CD4-positive, alpha-beta T cell treated with Interleukin-4 for 4 hours (primary cell): ENCODE data around the gene LPCAT1.

Experiments used
- DNase-seq: peaks from one replicate; pipeline ENCODE4 v3.0.0-alpha.2; 2020

LPCAT1 gene

DNA sequence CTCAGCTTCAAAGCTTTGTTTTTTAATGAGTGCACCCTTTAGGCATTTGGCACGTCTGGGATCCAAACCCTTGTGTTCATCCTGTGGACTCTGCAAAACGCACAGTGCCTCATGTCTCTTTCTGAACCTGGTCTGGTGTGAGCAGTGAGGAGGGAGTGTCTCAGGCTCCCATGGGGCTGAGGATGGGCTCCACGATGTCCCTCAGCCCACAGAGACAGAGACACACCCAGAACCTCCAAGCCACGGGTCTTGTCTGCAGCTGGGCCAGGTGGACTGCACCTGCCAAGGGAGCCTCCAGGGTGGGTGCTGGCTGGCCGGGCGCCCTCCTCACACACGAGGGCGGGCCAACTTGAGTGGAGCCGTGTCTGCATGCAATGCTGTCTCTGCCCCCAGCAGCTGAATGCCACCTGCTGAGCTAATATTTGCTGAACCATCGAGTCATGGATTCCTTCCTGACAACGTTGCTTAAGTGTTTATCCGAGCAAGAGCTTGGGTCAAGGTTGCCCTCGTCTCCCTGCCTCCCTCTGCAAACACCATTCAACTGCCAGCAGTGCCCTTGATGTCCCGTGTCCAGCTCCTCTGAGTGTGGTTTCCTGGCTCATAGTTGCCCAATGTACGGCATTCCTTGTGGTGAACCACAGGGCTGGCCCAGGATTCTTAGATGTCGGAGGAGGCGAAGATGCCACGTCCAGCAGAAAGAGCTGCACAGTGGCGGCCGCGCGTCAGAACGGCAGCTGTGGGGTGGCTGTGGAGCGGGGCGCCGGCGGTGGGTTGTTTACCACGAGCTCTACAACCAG lies 31.4 kb upstream of the LPCAT1 start:
- DNase-seq: no peak

- no peak for DNase-seq
Measured at GRCh38 chr5:1554410-1554967, 30.7 kb upstream of the LPCAT1 start.

DNA sequence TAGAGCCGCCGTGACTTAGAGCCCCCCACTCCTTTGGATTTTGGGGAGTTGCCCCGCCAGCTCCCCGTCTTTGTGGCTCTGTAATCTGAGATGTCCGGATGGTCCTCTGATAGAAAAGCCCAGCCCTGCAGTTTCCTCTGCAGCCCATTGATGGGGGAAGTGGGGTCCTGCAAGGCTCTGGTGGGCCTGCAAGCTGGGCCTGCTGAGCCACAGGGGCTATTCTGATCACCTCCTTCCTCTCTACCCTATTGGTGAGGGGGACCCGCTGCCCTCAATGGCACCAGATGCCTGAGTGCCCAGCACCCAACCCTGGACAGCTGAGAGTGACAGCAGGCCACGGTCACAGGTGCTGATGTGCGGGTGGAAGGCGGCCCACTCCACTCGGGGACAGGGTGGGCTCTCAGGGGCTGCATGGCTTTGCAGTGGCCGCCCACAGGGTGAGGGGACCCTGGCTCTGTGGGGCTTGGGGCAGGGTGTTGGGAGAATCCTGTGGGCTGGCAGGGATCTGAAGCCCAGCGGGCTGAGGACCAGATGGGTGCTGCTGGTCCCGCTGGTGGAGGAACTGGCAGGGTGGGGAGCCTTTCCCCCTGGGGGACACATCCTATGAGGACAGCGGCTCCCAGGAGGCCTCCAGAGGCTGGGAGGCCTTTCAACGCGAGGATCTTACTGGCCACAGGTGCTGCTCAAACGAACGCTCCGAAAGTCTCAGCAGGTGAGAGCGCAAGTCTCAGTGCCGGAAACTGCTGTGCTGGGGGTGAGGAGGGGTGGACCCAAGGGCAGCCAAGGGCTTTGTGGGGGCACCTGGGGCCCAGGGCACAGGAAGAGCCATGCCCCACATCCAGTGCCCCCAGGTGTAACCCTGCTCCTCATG lies 30.0 kb upstream of the LPCAT1 start:
- DNase-seq: no peak

- DNase-seq: no peak
Measured at GRCh38 chr5:1552521-1553255, 28.9 kb upstream of the LPCAT1 start.

DNA sequence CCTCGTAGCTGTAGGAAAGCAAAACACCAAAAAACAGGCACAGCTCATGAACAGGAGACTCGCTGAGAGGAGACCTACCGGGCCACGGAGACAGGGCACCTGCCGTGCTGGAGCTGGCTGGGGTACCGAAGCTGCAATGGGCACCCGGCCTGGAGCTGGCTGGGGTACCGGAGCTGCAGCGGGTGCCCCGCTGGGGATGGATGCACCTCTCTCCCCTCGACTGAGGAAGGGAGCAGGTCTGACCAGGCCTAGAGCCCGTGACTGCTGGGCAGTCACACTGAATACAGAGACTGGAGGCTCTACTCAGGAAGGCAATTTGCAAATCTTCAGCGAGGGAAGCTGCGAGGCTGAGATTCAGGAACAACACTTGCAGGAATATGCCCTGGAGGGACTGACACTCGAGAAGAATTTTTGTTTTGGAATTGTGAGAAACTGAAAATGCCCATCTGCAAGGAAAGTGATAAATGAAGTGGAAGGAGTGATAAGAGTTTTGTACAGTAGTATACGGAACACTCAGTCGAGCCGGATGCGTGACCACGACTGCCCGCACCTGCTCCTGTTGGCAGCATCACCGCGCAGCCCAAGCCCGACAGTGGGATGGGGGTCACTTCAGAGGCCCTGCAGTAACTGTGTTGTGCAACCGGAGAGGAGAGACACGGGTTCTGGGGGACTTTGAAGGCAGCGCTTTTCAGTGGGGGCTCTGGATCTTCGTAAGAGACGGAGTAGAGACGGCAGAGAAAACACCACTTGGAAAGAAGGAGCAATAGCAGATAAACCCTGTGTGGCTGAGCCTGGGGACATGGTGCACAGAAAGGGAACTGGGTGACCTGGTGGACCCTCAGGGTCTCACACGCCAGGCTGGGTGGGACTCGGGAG lies 27.9 kb upstream of the LPCAT1 start:
- no peak for DNase-seq

DNA sequence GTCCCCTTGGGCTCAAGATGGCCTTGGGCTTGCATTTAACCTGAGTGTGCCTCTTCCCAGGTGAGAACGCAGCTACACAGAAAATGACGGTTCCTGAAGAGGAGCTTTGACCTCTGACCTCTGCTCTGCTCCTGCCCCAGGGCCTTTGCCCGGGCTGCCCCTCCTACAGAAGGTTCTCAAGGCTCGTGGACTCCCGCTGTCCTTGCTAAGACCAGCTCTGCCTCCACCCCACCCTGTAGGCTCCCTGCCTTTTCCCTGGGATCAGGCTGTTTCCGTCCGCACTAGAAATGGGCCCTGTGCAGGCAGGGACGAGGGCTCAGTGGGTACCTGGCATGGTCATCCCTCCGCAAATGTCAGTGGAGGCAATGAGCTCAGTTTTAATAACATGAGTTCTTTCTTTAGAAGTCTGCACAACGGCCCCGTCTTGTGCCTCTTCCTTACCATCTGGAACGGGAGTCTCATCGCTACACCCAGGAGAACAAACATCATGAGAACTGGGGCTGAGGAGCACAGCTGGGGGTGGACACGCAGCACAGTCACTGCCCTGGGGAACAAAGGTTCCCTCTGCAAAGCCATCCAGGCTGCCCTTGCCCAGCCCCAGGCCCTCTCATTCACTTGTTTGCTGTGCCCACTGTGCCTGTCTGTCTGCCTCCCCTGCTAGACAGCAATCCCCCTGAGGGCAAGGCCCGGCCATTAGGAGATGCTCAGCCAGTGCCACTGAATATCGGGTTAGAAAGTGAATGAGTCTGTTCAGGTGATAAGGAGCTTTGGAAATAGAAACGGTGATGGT lies 26.7 kb upstream of the LPCAT1 start:
- DNase-seq: no peak

- DNase-seq: no peak
Measured at GRCh38 chr5:1549475-1550030, 25.8 kb upstream of the LPCAT1 start.

- no peak for DNase-seq
Measured at GRCh38 chr5:1548702-1549474, 25.1 kb upstream of the LPCAT1 start.

GRCh38 chr5:1547655-1548054 lies 23.9 kb upstream of the LPCAT1 start:
- DNase-seq: no peak

DNA sequence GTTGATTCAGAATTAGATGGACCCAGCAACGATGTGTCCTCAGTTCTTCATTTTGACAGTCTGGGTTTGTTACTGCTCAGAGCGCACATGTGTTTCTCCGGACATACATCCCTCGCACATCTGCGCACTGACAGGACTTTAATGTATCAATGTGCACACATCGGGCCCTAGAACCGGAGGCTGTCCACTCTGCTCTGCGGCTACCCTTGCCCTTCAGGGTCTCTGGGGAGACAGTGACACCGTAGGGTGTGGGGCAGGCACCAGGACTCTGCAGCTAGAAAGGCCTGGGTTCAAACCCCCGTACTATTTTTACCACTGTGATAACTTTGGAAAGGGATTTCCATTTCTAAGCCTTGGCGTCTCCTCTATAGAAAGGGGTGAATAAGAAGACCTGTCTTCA lies 23.5 kb upstream of the LPCAT1 start:
- DNase-seq: no peak

GRCh38 chr5:1546556-1546955 lies 22.8 kb upstream of the LPCAT1 start:
- DNase-seq: no peak

DNA sequence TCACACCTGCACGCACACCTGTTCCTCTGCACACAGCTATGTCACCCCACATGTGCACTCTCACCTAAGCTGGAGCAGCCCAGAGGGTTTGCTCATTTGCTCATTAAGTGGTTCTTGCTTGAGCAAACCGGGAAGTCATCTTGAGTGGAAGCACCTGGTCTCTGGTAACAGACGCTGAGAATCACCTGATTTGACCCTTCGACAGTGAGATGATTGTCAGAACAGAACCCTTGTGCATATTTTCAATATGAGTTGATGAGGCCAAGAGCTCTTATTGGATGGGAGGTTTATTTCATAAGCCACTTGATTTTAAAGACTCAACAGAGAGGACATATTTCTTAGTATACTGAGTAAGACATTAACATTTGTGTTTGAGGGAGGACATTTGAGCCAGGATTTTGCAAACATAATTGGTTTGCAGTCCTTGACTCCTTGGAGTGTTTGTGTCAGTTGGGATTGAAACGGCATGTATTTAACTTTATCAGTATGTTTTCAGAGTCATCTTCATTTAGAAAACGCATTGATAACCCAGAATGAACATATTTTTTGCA lies 22.1 kb upstream of the LPCAT1 start:
- no peak for DNase-seq

DNA sequence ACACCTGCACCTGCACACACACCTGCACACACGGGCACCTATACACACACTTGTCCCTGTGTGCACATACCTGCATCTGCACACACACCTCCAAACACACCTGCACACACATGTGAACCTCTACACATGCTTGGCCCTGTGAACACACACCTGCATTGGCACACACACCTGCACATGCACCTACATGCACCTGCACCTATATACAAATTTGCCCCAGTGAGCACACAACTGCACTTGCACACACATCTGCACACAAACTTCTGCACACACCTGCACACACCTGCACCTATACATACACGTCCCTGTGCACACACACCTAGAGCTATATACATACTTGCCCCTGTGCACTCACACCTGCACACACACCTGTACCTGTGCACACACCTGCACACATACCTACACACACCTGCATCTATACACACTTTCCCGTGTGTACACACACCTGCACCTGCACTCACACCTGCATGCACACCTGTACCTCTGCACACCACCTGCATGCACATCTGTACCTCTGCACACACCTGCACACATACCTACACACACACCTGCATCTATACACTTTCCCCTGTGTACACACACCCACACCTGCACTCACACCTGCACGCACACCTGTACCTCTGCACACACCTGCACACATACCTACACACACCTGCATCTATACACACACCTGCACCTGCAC lies 21.5 kb upstream of the LPCAT1 start:
- no peak for DNase-seq

DNA sequence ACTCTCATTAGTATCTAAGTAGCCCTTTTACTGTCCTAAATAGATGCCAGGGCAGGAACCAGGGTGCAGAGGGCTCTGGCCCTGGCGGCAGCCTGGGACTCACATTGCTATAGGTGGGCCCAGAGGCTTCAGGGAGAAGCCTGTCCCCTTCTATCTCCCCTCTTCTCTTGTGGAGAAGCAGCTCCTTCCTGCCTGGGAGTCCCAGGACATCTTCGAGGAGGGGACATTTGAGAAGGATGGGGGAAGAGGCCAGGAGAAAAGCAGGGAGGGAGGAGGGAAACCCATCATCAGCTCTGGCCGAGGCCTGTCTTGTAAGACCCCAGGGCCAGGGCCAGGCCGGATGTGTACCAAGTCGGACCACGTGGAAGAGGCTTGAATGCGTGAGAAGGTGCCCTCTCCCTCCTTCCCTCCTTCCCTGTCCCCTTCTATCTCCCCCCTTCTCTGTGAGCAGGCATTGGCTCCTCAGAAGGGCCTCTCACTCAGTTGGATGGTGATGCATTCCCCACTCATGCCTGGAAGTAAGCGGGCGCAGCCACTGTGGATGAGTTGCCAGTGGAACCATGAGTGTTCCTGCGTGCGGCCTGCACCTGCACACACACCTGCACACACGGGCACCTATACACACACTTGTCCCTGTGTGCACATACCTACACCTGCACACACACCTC lies 20.7 kb upstream of the LPCAT1 start:
- no peak for DNase-seq

DNA sequence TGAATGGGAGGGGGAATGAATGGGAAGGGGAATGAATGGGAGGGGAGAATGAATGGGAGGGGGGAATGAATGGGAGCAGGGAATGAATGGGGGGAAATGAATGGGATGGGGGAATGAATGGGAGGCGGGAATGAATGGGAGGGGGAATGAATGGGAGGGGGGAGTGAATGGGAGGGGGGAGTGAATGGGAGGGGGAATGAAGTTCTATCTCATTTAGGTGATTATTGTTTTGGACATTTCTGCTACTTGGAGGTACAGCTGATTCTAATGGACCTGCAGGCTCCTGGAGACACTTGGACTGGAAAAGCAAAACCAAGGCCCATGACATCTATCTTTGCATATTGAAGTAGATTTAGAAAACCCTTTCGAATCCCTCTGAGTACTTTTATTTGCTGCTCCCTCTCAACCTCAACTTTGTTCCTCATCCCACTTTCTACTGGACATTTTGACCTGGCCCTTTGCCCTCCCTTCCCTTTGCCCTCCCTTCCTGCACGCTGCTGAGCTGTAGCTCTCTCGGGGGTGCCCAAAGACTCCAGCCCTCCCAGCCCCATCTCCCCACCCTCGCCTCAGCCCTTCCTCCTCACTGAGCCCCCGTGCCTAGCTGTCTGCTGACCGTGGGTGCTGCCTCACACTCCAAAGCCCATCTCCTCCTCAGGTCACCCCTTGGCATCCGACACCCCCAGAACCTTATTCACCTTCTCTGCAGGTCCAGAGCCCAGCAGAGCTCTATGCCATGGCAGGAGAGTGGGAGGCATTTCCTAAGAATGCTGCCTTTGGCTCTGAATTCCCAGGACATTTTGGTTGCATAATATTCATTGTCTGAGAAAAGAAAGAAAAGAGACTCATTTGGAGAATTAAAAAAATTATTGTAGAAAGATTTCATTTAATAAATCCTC lies 19.9 kb upstream of the LPCAT1 start:
- no peak for DNase-seq

GRCh38 chr5:1542781-1543180 lies 19.0 kb upstream of the LPCAT1 start:
- no peak for DNase-seq

- no peak for DNase-seq
Measured at GRCh38 chr5:1541702-1542400, 18.1 kb upstream of the LPCAT1 start.
